Small intestine (tissue), 16 donors: ENCODE measurements around the gene SEPTIN6. TPM values are rescaled to one million over a fixed set of nuclear protein-coding genes. Genes with fewer than 3 reads are reported as not detected.

Experiments used
- DNase-seq, 2 donors: peaks; one replicate each; pipeline versions ENCODE4 v3.0.0 to v3.0.0-alpha.2; 2013
- FAIRE-seq: peaks from 2 replicates; lab custom pipeline; 2012; peaks lifted over from hg19 to GRCh38; lab: Jason Lieb, UNC
- H3K27ac ChIP-seq, 3 donors: one replicate each; pipeline ENCODE4 v1.5.1; 2013; ENCODE audit warnings: low read length in 2 of 3, mild to moderate bottlenecking in 2 of 3, control low read depth in 1 of 3, inconsistent platforms in 1 of 3, low read depth in 1 of 3, moderate library complexity in 1 of 3
- H3K27me3 ChIP-seq, 3 donors: one replicate each; pipeline ENCODE4 v1.6.1; 2013; ENCODE audit warnings: low read length in 3 of 3, inconsistent platforms in 1 of 3; ENCODE audit not compliant: control insufficient read depth in 3 of 3, insufficient read depth in 3 of 3
- H3K36me3 ChIP-seq, 3 donors: one replicate each; pipeline ENCODE4 v1.6.1; 2013; ENCODE audit warnings: low read length in 3 of 3, inconsistent platforms in 1 of 3, low read depth in 1 of 3, mild to moderate bottlenecking in 1 of 3, moderate library complexity in 1 of 3; ENCODE audit not compliant: control insufficient read depth in 3 of 3, insufficient read depth in 2 of 3
- H3K4me1 ChIP-seq, 3 donors: one replicate each; pipeline ENCODE4 v1.6.1; 2013; ENCODE audit warnings: low read length in 2 of 3, inconsistent platforms in 1 of 3, low read depth in 1 of 3, mild to moderate bottlenecking in 1 of 3, moderate library complexity in 1 of 3; ENCODE audit not compliant: control insufficient read depth in 3 of 3, insufficient read depth in 2 of 3
- H3K4me3 ChIP-seq, 3 donors: one replicate each; pipeline ENCODE4 v1.5.1; 2013; ENCODE audit warnings: low read length in 3 of 3, control low read depth in 1 of 3, inconsistent platforms in 1 of 3, low read depth in 1 of 3, mild to moderate bottlenecking in 1 of 3, moderate library complexity in 1 of 3
- H3K9me3 ChIP-seq, 2 donors: one replicate each; pipeline ENCODE4 v1.6.1; 2013; ENCODE audit warnings: low read depth in 1 of 2, low read length in 1 of 2; ENCODE audit not compliant: control insufficient read depth in 2 of 2, insufficient read depth in 1 of 2
- whole genome bisulfite sequencing, 3 donors: extraction: QIAGEN DNeasy Blood & Tissue Kit; methylation state at CpG; one replicate each; pipeline ENCODE4 v1.1.7; 2013; 5-methylcytosine and 5-hydroxymethylcytosine counted together
- long read RNA-seq, 10 donors: transcript quantifications; one replicate each; lab custom pipeline, GENCODE V29; 2026
- polyA plus RNA-seq, 4 donors: library from polyadenylated mRNA; stranded (reverse) in 3 of 4; unstranded in 1 of 4; fragments of 200-250 nt in 3 of 4; fragments of 120-200 nt in 1 of 4; gene quantifications; one replicate each; pipeline versions ENCODE4 v1.2.1 to v1.2.3, GENCODE V29; 2013
- donor health status: healthy with polysubstance abuse.
- donor health status: control.
- donor health status: control.
- donor health status: Bipolar disorder and iron deficiency.
- donor health status: healthy.

SEPTIN6 gene
- 10 to 100 TPM in 1 of 4 donors, 1 to 10 TPM in 3; 3.6 to 13.0 (median 6.9) TPM for polyA plus RNA-seq
- long read RNA-seq, donor 1, full-length matches to known transcripts = 10 of 10 reads
- long read RNA-seq, donor 1, partial matches to known transcripts = 0 of 10 reads
- long read RNA-seq, donor 1, other reads (novel, unspliced or antisense) = 0 of 10 reads
- long read RNA-seq, donor 2, full-length matches to known transcripts = 2 of 2 reads
- long read RNA-seq, donor 2, partial matches to known transcripts = 0 of 2 reads
- long read RNA-seq, donor 2, other reads (novel, unspliced or antisense) = 0 of 2 reads
- long read RNA-seq, donor 3, partial matches to known transcripts = 13 of 14 reads
- long read RNA-seq, donor 3, other reads (novel, unspliced or antisense) = 0 of 14 reads
- long read RNA-seq, donor 4 = 0 reads
- long read RNA-seq, donor 5 = 0 reads
- long read RNA-seq, donor 6, full-length matches to known transcripts = 2 of 2 reads
- long read RNA-seq, donor 6, partial matches to known transcripts = 0 of 2 reads
- long read RNA-seq, donor 6, other reads (novel, unspliced or antisense) = 0 of 2 reads
- long read RNA-seq, donor 7, partial matches to known transcripts = 0 of 5 reads
- long read RNA-seq, donor 7, other reads (novel, unspliced or antisense) = 0 of 5 reads
- long read RNA-seq, donor 8 = 0 reads
- long read RNA-seq, donor 9 = 0 reads
- long read RNA-seq, donor 10, transcript SEPT6-201 (10 exons, 2,693 nt) = major isoform, 5 of 14 reads
- long read RNA-seq, donor 10, partial matches to known transcripts = 6 of 14 reads
- long read RNA-seq, donor 10, other reads (novel, unspliced or antisense) = 0 of 14 reads

GRCh38 chrX:119693040-119693995, at the start of gene SEPTIN6:
Gene SEPTIN6 (minus strand): TSS chrX:119693168. CDS start chrX:119693105, 63 bp downstream.
- 4 to 34% (median 6%) methylated on average over 32 to 59 of the region's 59 CpGs for WGBS, 3 donors
- Histone ChIP-seq H3K4me3 (peak within 1 kb of the TSS; percentile 74 to 83 (median 81)), H3K27me3 (no peaks in the 10 kb centered on the region), H3K9me3 (no peaks in the 10 kb centered on the region), H3K4me1 (no peaks in the 10 kb centered on the region), H3K36me3 (no peaks in the 10 kb centered on the region), H3K27ac (peak within 1 kb of the TSS; percentile 54 to 87 (median 60))
- FAIRE-seq = no peak
- peak; percentile 65 to 77 for DNase-seq

GRCh38 chrX:119738742-119739141, 45.8 kb upstream of the SEPTIN6 start:
- no peaks in the 10 kb centered on the region for H3K27me3 ChIP-seq
- no peaks in the 10 kb centered on the region for H3K36me3 ChIP-seq
- no peak overlapping the region for H3K27ac ChIP-seq
- no peaks in the 10 kb centered on the region for H3K9me3 ChIP-seq
- FAIRE-seq (no peak), DNase-seq (no peak)
- H3K4me3 ChIP-seq = no peak overlapping the region
- WGBS, 3 donors = 72 to 87% (median 82%) methylated on average over 5 of the region's 5 CpGs
- H3K4me1 ChIP-seq = no peaks in the 10 kb centered on the region

GRCh38 chrX:119736206-119736764, 43.3 kb upstream of the SEPTIN6 start:
- Histone ChIP-seq H3K27me3 (no peaks in the 10 kb centered on the region), H3K27ac (no peak overlapping the region), H3K9me3 (no peaks in the 10 kb centered on the region), H3K4me1 (no peaks in the 10 kb centered on the region), H3K4me3 (no peak overlapping the region), H3K36me3 (no peaks in the 10 kb centered on the region)
- FAIRE-seq = no peak
- no peak for DNase-seq
- 77% methylated on average over 10 to 12 of the region's 12 CpGs for WGBS, 3 donors

- H3K27ac ChIP-seq = no peak overlapping the region
- H3K27me3 ChIP-seq = no peaks in the 10 kb centered on the region
- no peaks in the 10 kb centered on the region for H3K9me3 ChIP-seq
- no peaks in the 10 kb centered on the region for H3K36me3 ChIP-seq
- H3K4me3 ChIP-seq = no peak overlapping the region
- WGBS, 3 donors = 80 to 95% (median 89%) methylated on average over 5 to 6 of the region's 6 CpGs
- H3K4me1 ChIP-seq = no peaks in the 10 kb centered on the region
- FAIRE-seq (no peak), DNase-seq (no peak)
Measured at GRCh38 chrX:119735467-119735866, 42.5 kb upstream of the SEPTIN6 start.

- WGBS, 3 donors = 12 to 41% (median 35%) methylated on average over 6 to 7 of the region's 7 CpGs
- no peaks in the 10 kb centered on the region for H3K4me1 ChIP-seq
- H3K4me3 ChIP-seq = no peak overlapping the region
- no peaks in the 10 kb centered on the region for H3K9me3 ChIP-seq
- no peak overlapping the region for H3K27ac ChIP-seq
- DNase-seq (peak in 1 of 2 donors; percentile 16), FAIRE-seq (no peak)
- no peaks in the 10 kb centered on the region for H3K36me3 ChIP-seq
- no peaks in the 10 kb centered on the region for H3K27me3 ChIP-seq
Measured at GRCh38 chrX:119734897-119735339, 42.0 kb upstream of the SEPTIN6 start.

- WGBS, 3 donors = 37 to 46% (median 43%) methylated on average over 14 of the region's 14 CpGs
- Histone ChIP-seq H3K4me3 (no peak overlapping the region), H3K9me3 (no peaks in the 10 kb centered on the region), H3K4me1 (no peaks in the 10 kb centered on the region), H3K27me3 (no peaks in the 10 kb centered on the region), H3K36me3 (no peaks in the 10 kb centered on the region), H3K27ac (no peak overlapping the region)
- peak; percentile 50 to 62 for DNase-seq
- FAIRE-seq = no peak
Measured at GRCh38 chrX:119729408-119730201, 36.6 kb upstream of the SEPTIN6 start.

GRCh38 chrX:119728487-119728886, 35.5 kb upstream of the SEPTIN6 start:
- Histone ChIP-seq H3K4me3 (no peak overlapping the region), H3K4me1 (no peaks in the 10 kb centered on the region), H3K36me3 (no peaks in the 10 kb centered on the region), H3K27me3 (no peaks in the 10 kb centered on the region), H3K27ac (no peak overlapping the region), H3K9me3 (no peaks in the 10 kb centered on the region)
- DNase-seq (peak; percentile 2 to 18), FAIRE-seq (no peak)
- 44 to 67% (median 54%) methylated on average over 5 of the region's 5 CpGs for WGBS, 3 donors
